Keratinocyte (primary cell): Measurements from ENCODE around the gene PSME4. TPM values are rescaled to one million over a fixed set of nuclear protein-coding genes. Genes with fewer than 3 reads are reported as not detected.

Source experiments
- DNase-seq: peaks from one replicate; pipeline ENCODE4 v3.0.0-alpha.2; 2011; ENCODE audit warnings: low read depth, missing footprints, low spot score
- FAIRE-seq: peaks from 2 replicates; lab custom pipeline; 2011; peaks lifted over from hg19 to GRCh38; lab: Jason Lieb, UNC
- H2AFZ ChIP-seq: 2 replicates; pipeline ENCODE4 v1.6.0; 2012; ENCODE audit warnings: low read length, control low read depth, inconsistent platforms; ENCODE audit not compliant: control insufficient read depth
- H3K27ac ChIP-seq: 2 replicates; pipeline ENCODE4 v1.5.1; 2011; ENCODE audit warnings: low read length; ENCODE audit not compliant: control insufficient read depth, insufficient read depth
- H3K27me3 ChIP-seq: 3 replicates; pipeline ENCODE4 v1.6.0; 2011; ENCODE audit warnings: low read length; ENCODE audit not compliant: control insufficient read depth, insufficient read depth; ENCODE audit errors: extremely low read depth
- H3K36me3 ChIP-seq, 2 experiments: 2 replicates in 1 of 2; 3 replicates in 1 of 2; pipeline ENCODE4 v1.5.1; 2011; ENCODE audit warnings: low read length in 2 of 2, mild to moderate bottlenecking in 1 of 2; ENCODE audit not compliant: control insufficient read depth in 2 of 2, insufficient read depth in 2 of 2; ENCODE audit errors: extremely low read depth in 1 of 2
- H3K4me1 ChIP-seq: 3 replicates; pipeline ENCODE4 v1.5.1; 2011; ENCODE audit warnings: low read length; ENCODE audit not compliant: control insufficient read depth, insufficient read depth; ENCODE audit errors: extremely low read depth
- H3K4me2 ChIP-seq: 3 replicates; pipeline ENCODE4 v1.6.0; 2011; ENCODE audit warnings: low read depth, low read length; ENCODE audit not compliant: control insufficient read depth, insufficient read depth; ENCODE audit errors: extremely low read depth
- H3K4me3 ChIP-seq, 3 experiments: fragments of 200-600 bp in 1 of 3; sonication (generic) in 1 of 3; 2 replicates in 2 of 3; 3 replicates in 1 of 3; pipeline ENCODE4 v1.5.1; 2011 to 2016; ENCODE audit warnings: low read length in 3 of 3, mild to moderate bottlenecking in 3 of 3, control low read depth in 2 of 3, inconsistent platforms in 1 of 3, low read depth in 1 of 3, mixed read lengths in 1 of 3, mixed run types in 1 of 3, moderate library complexity in 1 of 3; ENCODE audit not compliant: control insufficient read depth in 2 of 3, insufficient read depth in 2 of 3; ENCODE audit errors: extremely low read depth in 1 of 3
- H3K79me2 ChIP-seq: 2 replicates; pipeline ENCODE4 v1.6.0; 2012; ENCODE audit warnings: low read length; ENCODE audit not compliant: control insufficient read depth, insufficient read depth
- H3K9ac ChIP-seq: 3 replicates; pipeline ENCODE4 v1.6.0; 2011; ENCODE audit warnings: low read length; ENCODE audit not compliant: control insufficient read depth, insufficient read depth; ENCODE audit errors: extremely low read depth
- H3K9me1 ChIP-seq: 3 replicates; pipeline ENCODE4 v1.6.0; 2011; ENCODE audit warnings: low read length; ENCODE audit not compliant: control insufficient read depth, insufficient read depth; ENCODE audit errors: extremely low read depth
- H3K9me3 ChIP-seq: 2 replicates; pipeline ENCODE4 v1.5.1; 2012; ENCODE audit warnings: low read depth, low read length; ENCODE audit not compliant: control insufficient read depth
- H4K20me1 ChIP-seq: 3 replicates; pipeline ENCODE4 v1.6.0; 2011; ENCODE audit warnings: low read length; ENCODE audit not compliant: control insufficient read depth, insufficient read depth; ENCODE audit errors: extremely low read depth
- CTCF ChIP-seq, 3 experiments: IDR thresholded peaks in 1 of 3; conservative IDR thresholded peaks in 1 of 3; optimal IDR thresholded peaks in 1 of 3; 2 replicates in 2 of 3; 3 replicates in 1 of 3; pipeline versions ENCODE3 to v1.5.1; 2011; ENCODE audit warnings: low read length in 3 of 3, mild to moderate bottlenecking in 3 of 3, moderate library complexity in 2 of 3, control low read depth in 1 of 3, inconsistent platforms in 1 of 3; ENCODE audit not compliant: insufficient read depth in 2 of 3; ENCODE audit errors: extremely low read depth in 1 of 3
- EZH2 ChIP-seq: IDR thresholded peaks from one replicate; pipeline ENCODE4 v1.6.1; 2012; ENCODE audit warnings: inconsistent platforms, mild to moderate bottlenecking, low read length, moderate library complexity
- dilution Hi-C: fragments of 300-500 bp; cut with MboI; formaldehyde crosslinking; loops from one replicate; pipeline ENCODE4 v1.7.0; 2020; ENCODE audit warnings: low sequenced_read_pairs; ENCODE audit not compliant: extremely low pct_ligation_motif_present
- polyA plus RNA-seq, 5 experiments: library from polyadenylated mRNA; depleted of rRNA in 3 of 5; stranded (reverse) in 3 of 5; stranded (forward) in 1 of 5; unstranded in 1 of 5; fragments of >200 nt; gene quantifications; 1 replicate in 1 of 5; 2 replicates in 3 of 5; 3 replicates in 1 of 5; pipeline versions ENCODE4 v1.2.1 to v1.2.3, GENCODE V29; 2011 to 2012; ENCODE audit warnings: missing spikeins in 2 of 5, low read depth in 1 of 5, low replicate concordance in 1 of 5

PSME4 gene
- polyA plus RNA-seq, 1 donor (not counting 4 experiments of a cell fraction or from before 2014, with no cell fraction given): 59.4 TPM

GRCh38 chr2:53952519-53952918, 18.3 kb downstream of the PSME4 start:
- H2AFZ ChIP-seq: no peak overlapping the region
- no peak overlapping the region for H3K4me3 ChIP-seq
- no peaks in the 10 kb centered on the region for H3K9me1 ChIP-seq
- H3K4me2 ChIP-seq: no peak overlapping the region
- H3K79me2 ChIP-seq: peaks cover 96% of the 10 kb centered on the region
- no peak overlapping the region for H3K9ac ChIP-seq
- FAIRE-seq: no peak
- H4K20me1 ChIP-seq: peaks cover 2% of the 10 kb centered on the region
- H3K36me3 ChIP-seq: no peaks in the 10 kb centered on the region
- H3K27ac ChIP-seq: no peak overlapping the region
- dilution Hi-C loops: no loop called here
- H3K27me3 ChIP-seq: no peaks in the 10 kb centered on the region
- peaks cover under 1% of the 10 kb centered on the region for H3K4me1 ChIP-seq
- no peak for DNase-seq
- H3K9me3 ChIP-seq: no peaks in the 10 kb centered on the region
- TF ChIP-seq EZH2 (no peak), CTCF (optimal IDR thresholded peaks at IDR 0.05 in 1 of 3, IDR thresholded peaks at IDR 0.05 in 1 of 3, conservative IDR thresholded peaks at IDR 0.05 in 1 of 3; ENCODE audit: extremely low read depth in 1 of 3, insufficient read depth in 2 of 3, low read length in 3 of 3) (no peak)

- no peak overlapping the region for H3K9ac ChIP-seq
- H3K27me3 ChIP-seq: no peaks in the 10 kb centered on the region
- H3K4me1 ChIP-seq: no peaks in the 10 kb centered on the region
- FAIRE-seq (no peak), DNase-seq (no peak)
- peaks cover 0 to 4% of the 10 kb centered on the region in 2 experiments for H3K36me3 ChIP-seq
- no peaks in the 10 kb centered on the region for H4K20me1 ChIP-seq
- no peaks in the 10 kb centered on the region for H3K9me3 ChIP-seq
- no peak overlapping the region for H3K4me2 ChIP-seq
- H3K9me1 ChIP-seq: no peaks in the 10 kb centered on the region
- TF ChIP-seq EZH2 (no peak), CTCF (optimal IDR thresholded peaks at IDR 0.05 in 1 of 3, IDR thresholded peaks at IDR 0.05 in 1 of 3, conservative IDR thresholded peaks at IDR 0.05 in 1 of 3; ENCODE audit: extremely low read depth in 1 of 3, insufficient read depth in 2 of 3, low read length in 3 of 3) (no peak)
- dilution Hi-C loops: no loop called here
- no peak overlapping the region for H2AFZ ChIP-seq
- H3K4me3 ChIP-seq: no peak overlapping the region
- no peak overlapping the region for H3K27ac ChIP-seq
- peaks cover 81% of the 10 kb centered on the region for H3K79me2 ChIP-seq
These were observed 21.3 kb downstream of the PSME4 start for GRCh38 chr2:53949457-53949856.
